GM12878 (cell line): ENCODE measurements around the gene PROB1. TPM values are rescaled to one million over a fixed set of nuclear protein-coding genes. Genes with fewer than 3 reads are reported as not detected.

ENCODE experiments used
- ATAC-seq: fragments of 200-7000 bp; cut with Tn5 transposase; 3 replicates; pipeline ENCODE4 v1.9.1; 2020; ENCODE audit warnings: mild to moderate bottlenecking, moderate library complexity
- BruUV-seq: library from RNA; stranded (reverse); fragments of 400-500 nt; replicated peaks from 2 replicates; lab custom pipeline; 2021; lab: Mats Ljungman, UMichigan
- CTCF ChIA-PET: fragments of 300-600 bp; sonication (Branson Sonifier 250); formaldehyde crosslinking; extraction: SDS; loops from one replicate; lab custom pipeline; 2021; ENCODE audit warnings: inconsistent platforms; lab: Yijun Ruan, JAX
- POLR2A ChIA-PET: fragments of 350-600 bp; formaldehyde crosslinking; extraction: SDS; loops from one replicate; lab custom pipeline; 2021; ENCODE audit warnings: inconsistent platforms; lab: Charles Lee
- RAD21 ChIA-PET: fragments of 300-600 bp; sonication (Branson Sonifier 250); formaldehyde crosslinking; loops from one replicate; lab custom pipeline; 2023; ENCODE audit warnings: antibody characterized with exemption; ENCODE audit not compliant: unreplicated experiment; lab: Charles Lee
- SMC1A ChIA-PET: fragments of 300-600 bp; sonication (Branson Sonifier 250); formaldehyde crosslinking; loops from one replicate; lab custom pipeline; 2023; ENCODE audit not compliant: unreplicated experiment, uncharacterized antibody; lab: Charles Lee
- DNase-seq: peaks from one replicate; pipeline ENCODE4 v3.0.0-alpha.2; 2011; ENCODE audit warnings: low read depth, low spot score
- FAIRE-seq: peaks from 3 replicates; lab custom pipeline; 2011; peaks lifted over from hg19 to GRCh38; lab: Jason Lieb, UNC
- H2AFZ ChIP-seq: 2 replicates; pipeline ENCODE4 v1.6.0; 2011; ENCODE audit warnings: low read depth, low read length, control low read depth; ENCODE audit not compliant: control insufficient read depth
- H3K27ac ChIP-seq: 2 replicates; pipeline ENCODE4 v1.5.1; 2011; ENCODE audit warnings: control low read depth; ENCODE audit not compliant: control insufficient read depth, insufficient read depth
- H3K27me3 ChIP-seq, 2 experiments: replicated peaks in 1 of 2; 2 replicates each; pipeline versions ENCODE4 v1.6.0 to v1.6.1; 2011; ENCODE audit warnings: low read length in 1 of 2; ENCODE audit not compliant: control insufficient read depth in 2 of 2, insufficient read depth in 2 of 2
- H3K36me3 ChIP-seq, 2 experiments: 2 replicates each; pipeline ENCODE4 v1.5.1; 2011; ENCODE audit warnings: low read length in 1 of 2; ENCODE audit not compliant: control insufficient read depth in 2 of 2, insufficient read depth in 2 of 2
- H3K4me1 ChIP-seq: 2 replicates; pipeline ENCODE4 v1.6.1; 2011; ENCODE audit warnings: mild to moderate bottlenecking, low read length, moderate library complexity, mixed read lengths; ENCODE audit not compliant: control insufficient read depth, insufficient read depth
- H3K4me2 ChIP-seq: 2 replicates; pipeline ENCODE4 v1.6.0; 2011; ENCODE audit warnings: control low read depth; ENCODE audit not compliant: control insufficient read depth, insufficient read depth
- H3K4me3 ChIP-seq: fragments of 200-600 bp; sonication (generic); 2 replicates; pipeline ENCODE4 v1.5.1; 2016
- H3K79me2 ChIP-seq: 2 replicates; pipeline ENCODE4 v1.6.0; 2011; ENCODE audit warnings: low read length; ENCODE audit not compliant: control insufficient read depth, insufficient read depth
- H3K9ac ChIP-seq: 2 replicates; pipeline ENCODE4 v1.8.0; 2011; ENCODE audit warnings: low read length, control low read depth, mixed read lengths; ENCODE audit not compliant: control insufficient read depth, insufficient read depth
- H3K9me3 ChIP-seq: replicated peaks from 3 replicates; pipeline ENCODE4 v1.5.1; 2011; ENCODE audit warnings: mild to moderate bottlenecking, low read length; ENCODE audit not compliant: control insufficient read depth, insufficient read depth
- H4K20me1 ChIP-seq: 2 replicates; pipeline ENCODE4 v1.6.0; 2011; ENCODE audit not compliant: control insufficient read depth, insufficient read depth
- CBX5 ChIP-seq: sonication (generic); IDR thresholded peaks from 2 replicates; pipeline ENCODE4 v1.6.1; 2016; ENCODE audit warnings: low read depth, moderate library complexity, mild to moderate bottlenecking, inconsistent platforms
- CREB1 ChIP-seq: IDR thresholded peaks from 2 replicates; pipeline ENCODE4 v1.6.1; 2012; ENCODE audit warnings: low read depth, mild to moderate bottlenecking, inconsistent platforms
- IRF4 ChIP-seq: IDR thresholded peaks from 2 replicates; pipeline ENCODE4 v1.6.1; 2011; ENCODE audit warnings: low read depth, low read length
- KLF5 ChIP-seq: fragments of 450-650 bp; IDR thresholded peaks from 2 replicates; pipeline ENCODE4 v1.6.1; 2014; ENCODE audit warnings: mild to moderate bottlenecking; ENCODE audit not compliant: partially characterized antibody
- SIN3A ChIP-seq: IDR thresholded peaks from 2 replicates; pipeline ENCODE4 v1.6.1; 2012; ENCODE audit warnings: low read depth, low read length, improper control_type of control experiment
- SMAD5 ChIP-seq: IDR thresholded peaks from 2 replicates; pipeline ENCODE4 v1.6.1; 2016; ENCODE audit warnings: antibody characterized with exemption, low read depth
- TCF12 ChIP-seq: IDR thresholded peaks from 2 replicates; pipeline ENCODE4 v1.6.1; 2011; ENCODE audit warnings: low read depth, mild to moderate bottlenecking, low read length
- ZNF592 ChIP-seq: fragments of 450-650 bp; IDR thresholded peaks from 2 replicates; pipeline ENCODE4 v1.6.1; 2017; ENCODE audit warnings: mild to moderate bottlenecking, moderate library complexity
- WGBS: methylation state at CpG from one replicate; pipeline ENCODE4 v1.1.6; 2016; ENCODE audit warnings: low lambda C conversion rate; ENCODE audit not compliant: insufficient replicate concordance, insufficient coverage; ENCODE audit errors: missing lambda C conversion rate; 5-methylcytosine and 5-hydroxymethylcytosine counted together
- in situ Hi-C: fragments of 300-500 bp; cut with MboI; formaldehyde crosslinking; loops from 9 replicates; pipeline ENCODE4 v1.14.3; 2018; ENCODE audit warnings: mixed read lengths
- intact Hi-C: fragments of 100-400 bp; cut with micrococcal nuclease; formaldehyde crosslinking; loops from one replicate; pipeline ENCODE4 v1.14.2; 2022; ENCODE audit not compliant: unreplicated experiment
- polyA plus RNA-seq, 11 experiments: library from polyadenylated mRNA; depleted of rRNA in 4 of 11; unstranded in 6 of 11; stranded (reverse) in 5 of 11; fragments of >200 nt; fragmentation: Nextera tagmentation in 4 of 11; fragmentation: Illumina TruSeq in 1 of 11; extraction: Ambion mirVana in 4 of 11; extraction: Trizol in 1 of 11; gene quantifications; 1 replicate in 1 of 11; 2 replicates in 10 of 11; pipeline versions ENCODE4 v1.2.1 to v1.2.3, GENCODE V29; 2011 to 2016; ENCODE audit warnings: inconsistent platforms in 2 of 11, missing spikeins in 2 of 11, low read depth in 1 of 11
- total RNA-seq, 4 experiments: library from RNA; depleted of rRNA in 3 of 4; stranded (reverse); fragments of >200 nt in 3 of 4; fragmentation: Illumina TruSeq in 1 of 4; extraction: Trizol in 1 of 4; gene quantifications; 2 replicates each; pipeline versions ENCODE4 v1.2.1 to v1.2.3, GENCODE V29; 2013 to 2021
- TF ChIP-seq, protein P1 (sequence below): fragments of 150-350 bp; IDR thresholded peaks from 2 replicates; pipeline ENCODE4 v1.6.1; 2016; ENCODE audit warnings: low read depth, low read length

Gene PROB1
- total and polyA plus RNA-seq, 10 of the 15 experiments (the other 5 are each of a cell fraction or from before 2014, with no cell fraction given), result 0.14 to 8.1 (median 2.9) TPM

GRCh38 chr5:139344177-139344576, 50.7 kb downstream of the PROB1 start:
- no peaks in the 10 kb centered on the region for H3K27me3 ChIP-seq
- ChIA-PET POLR2A (interaction anchor here (1.3 kb wide), 1 partner anchor 12 kb away, joined by 3 read pairs; no protein-coding TSS in a partner anchor), RAD21 (interaction anchor here (0.5 kb wide), 1 partner anchor 79 kb away, joined by 3 read pairs; no protein-coding TSS in a partner anchor), CTCF (interaction anchor here (0.8 to 1.0 kb wide), 3 partner anchors 25 to 93 kb away, joined by 3 to 4 read pairs (median 3); no protein-coding TSS in a partner anchor), SMC1A (interaction anchor here (0.9 to 1.5 kb wide), 4 partner anchors 10 to 93 kb away, joined by 3 to 4 read pairs (median 4); no protein-coding TSS in a partner anchor)
- H3K9ac ChIP-seq, result no peak overlapping the region
- intact Hi-C loops (no loop called here), in situ Hi-C loops (no loop called here)
- no peak for FAIRE-seq
- no peak for ATAC-seq
- H4K20me1 ChIP-seq, result no peaks in the 10 kb centered on the region
- no peaks in the 10 kb centered on the region for H3K9me3 ChIP-seq
- TF ChIP-seq IRF4 (no peak), SMAD5 (no peak), TCF12 (no peak), ZNF592 (no peak), KLF5 (no peak), SIN3A (no peak), CBX5 (no peak), CREB1 (no peak)
- TF ChIP-seq, protein P1, sequence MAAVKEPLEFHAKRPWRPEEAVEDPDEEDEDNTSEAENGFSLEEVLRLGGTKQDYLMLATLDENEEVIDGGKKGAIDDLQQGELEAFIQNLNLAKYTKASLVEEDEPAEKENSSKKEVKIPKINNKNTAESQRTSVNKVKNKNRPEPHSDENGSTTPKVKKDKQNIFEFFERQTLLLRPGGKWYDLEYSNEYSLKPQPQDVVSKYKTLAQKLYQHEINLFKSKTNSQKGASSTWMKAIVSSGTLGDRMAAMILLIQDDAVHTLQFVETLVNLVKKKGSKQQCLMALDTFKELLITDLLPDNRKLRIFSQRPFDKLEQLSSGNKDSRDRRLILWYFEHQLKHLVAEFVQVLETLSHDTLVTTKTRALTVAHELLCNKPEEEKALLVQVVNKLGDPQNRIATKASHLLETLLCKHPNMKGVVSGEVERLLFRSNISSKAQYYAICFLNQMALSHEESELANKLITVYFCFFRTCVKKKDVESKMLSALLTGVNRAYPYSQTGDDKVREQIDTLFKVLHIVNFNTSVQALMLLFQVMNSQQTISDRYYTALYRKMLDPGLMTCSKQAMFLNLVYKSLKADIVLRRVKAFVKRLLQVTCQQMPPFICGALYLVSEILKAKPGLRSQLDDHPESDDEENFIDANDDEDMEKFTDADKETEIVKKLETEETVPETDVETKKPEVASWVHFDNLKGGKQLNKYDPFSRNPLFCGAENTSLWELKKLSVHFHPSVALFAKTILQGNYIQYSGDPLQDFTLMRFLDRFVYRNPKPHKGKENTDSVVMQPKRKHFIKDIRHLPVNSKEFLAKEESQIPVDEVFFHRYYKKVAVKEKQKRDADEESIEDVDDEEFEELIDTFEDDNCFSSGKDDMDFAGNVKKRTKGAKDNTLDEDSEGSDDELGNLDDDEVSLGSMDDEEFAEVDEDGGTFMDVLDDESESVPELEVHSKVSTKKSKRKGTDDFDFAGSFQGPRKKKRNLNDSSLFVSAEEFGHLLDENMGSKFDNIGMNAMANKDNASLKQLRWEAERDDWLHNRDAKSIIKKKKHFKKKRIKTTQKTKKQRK, result no peak
- WGBS, result 94% methylated on average over 2 of the region's 2 CpGs
- no peak overlapping the region for H2AFZ ChIP-seq
- no TSS peak for BruUV-seq
- no peak for DNase-seq
- H3K4me3 ChIP-seq, result peak overlapping the region; percentile 30; the same call in 1 of the 2 replicates
- peak overlapping the region; percentile 66 for H3K4me2 ChIP-seq
- H3K27ac ChIP-seq, result no peak overlapping the region
- H3K36me3 ChIP-seq, result peaks cover 0 to 2% of the 10 kb centered on the region in 2 experiments; a peak in 1 of 4 replicates
- H3K79me2 ChIP-seq, result peaks cover 57% of the 10 kb centered on the region
- peaks cover 11% of the 10 kb centered on the region for H3K4me1 ChIP-seq
